GM12892 (cell line): Measurements from ENCODE around the gene OR5L1. TPM values are rescaled to one million over a fixed set of nuclear protein-coding genes. Genes with fewer than 3 reads are reported as not detected.

ENCODE experiments used
- DNase-seq: peaks from one replicate; pipeline ENCODE4 v3.0.0; 2011; ENCODE audit not compliant: insufficient read length
- FAIRE-seq: peaks from 2 replicates; lab custom pipeline; 2011; peaks lifted over from hg19 to GRCh38; lab: Jason Lieb, UNC
- POLR2A ChIP-seq: IDR thresholded peaks from 2 replicates; pipeline ENCODE4 v1.6.1; 2011; ENCODE audit warnings: low read depth, low read length, control low read depth
- POLR2AphosphoS5 ChIP-seq: IDR thresholded peaks from 2 replicates; pipeline ENCODE4 v1.6.1; 2011; ENCODE audit warnings: low read depth, low read length, control low read depth
- TAF1 ChIP-seq: IDR thresholded peaks from 2 replicates; pipeline ENCODE4 v1.6.1; 2011; ENCODE audit warnings: low read depth, mild to moderate bottlenecking, control low read depth, low read length, borderline replicate concordance
- polyA plus RNA-seq: library from polyadenylated mRNA; unstranded; fragments of >200 nt; gene quantifications from one replicate; pipeline ENCODE4 v1.2.1, GENCODE V29; 2012; ENCODE audit warnings: missing spikeins, inconsistent platforms; ENCODE audit not compliant: missing spikeins

OR5L1 gene
- polyA plus RNA-seq = not detected

GRCh38 chr11:55811067-55811466 lies at the start of gene OR5L1:
OR5L1 (plus strand) TSS chr11:55811367; CDS start chr11:55811467, 100 bp downstream.
- DNase-seq (no peak), FAIRE-seq (no peak)
- TF ChIP-seq POLR2A (no peak), TAF1 (no peak), POLR2AphosphoS5 (no peak)

GRCh38 chr11:55773138-55773537 lies 38.0 kb upstream of the OR5L1 start, which contains the start of gene OR5D13:
OR5D13 (plus strand) TSS chr11:55773438; CDS start chr11:55773438, 0 bp downstream.
- FAIRE-seq (no peak), DNase-seq (no peak)
- TF ChIP-seq TAF1 = no peak
- no peak for TF ChIP-seq POLR2AphosphoS5
- no peak for TF ChIP-seq POLR2A

- TF ChIP-seq POLR2A = no peak
- TF ChIP-seq POLR2AphosphoS5 = no peak
- no peak for TF ChIP-seq TAF1
- DNase-seq = no peak
- no peak for FAIRE-seq
These were observed 19.6 kb upstream of the OR5L1 start for GRCh38 chr11:55791606-55792005.

GRCh38 chr11:55793321-55793720 lies 17.8 kb upstream of the OR5L1 start:
- no peak for TF ChIP-seq POLR2AphosphoS5
- no peak for TF ChIP-seq TAF1
- no peak for TF ChIP-seq POLR2A
- FAIRE-seq = no peak
- no peak for DNase-seq

GRCh38 chr11:55795256-55795655 lies 15.9 kb upstream of the OR5L1 start, which contains the start of gene OR5D14:
OR5D14 (plus strand) TSS chr11:55795556; CDS start chr11:55795556, 0 bp downstream.
- DNase-seq (no peak), FAIRE-seq (no peak)
- TF ChIP-seq POLR2AphosphoS5 (no peak), TAF1 (no peak), POLR2A (no peak)

GRCh38 chr11:55806248-55806647 lies 4.9 kb upstream of the OR5L1 start:
- TF ChIP-seq TAF1 = no peak
- no peak for TF ChIP-seq POLR2AphosphoS5
- no peak for TF ChIP-seq POLR2A
- DNase-seq (no peak), FAIRE-seq (no peak)

- FAIRE-seq (no peak), DNase-seq (no peak)
- TF ChIP-seq POLR2AphosphoS5 (no peak), POLR2A (no peak), TAF1 (no peak)
These were observed 8.2 kb downstream of the OR5L1 start, which contains the start of gene OR5D18 for GRCh38 chr11:55819330-55819729. OR5D18 (plus strand) TSS chr11:55819630; CDS start chr11:55819630, 0 bp downstream.

GRCh38 chr11:55826919-55827318 lies 15.8 kb downstream of the OR5L1 start, which contains the start of gene OR5L2:
OR5L2 (plus strand) TSS chr11:55827219; CDS start chr11:55827219, 0 bp downstream.
- no peak for TF ChIP-seq POLR2AphosphoS5
- no peak for TF ChIP-seq TAF1
- no peak for TF ChIP-seq POLR2A
- FAIRE-seq (peak; percentile 36), DNase-seq (no peak)

GRCh38 chr11:55838452-55838851 lies 27.3 kb downstream of the OR5L1 start, which contains the start of gene OR5D16:
OR5D16 (plus strand) TSS chr11:55838752; CDS start chr11:55838752, 0 bp downstream.
- FAIRE-seq = no peak

GRCh38 chr11:55847453-55847852 lies 36.3 kb downstream of the OR5L1 start:
- no peak for TF ChIP-seq POLR2AphosphoS5
- no peak for TF ChIP-seq POLR2A
- no peak for TF ChIP-seq TAF1
- FAIRE-seq (no peak), DNase-seq (no peak)

More at GRCh38 chr11:55838452-55838851, 27.3 kb downstream of the OR5L1 start, which contains the start of gene OR5D16:
- no peak for DNase-seq
- no peak for TF ChIP-seq TAF1
- no peak for TF ChIP-seq POLR2AphosphoS5
- no peak for TF ChIP-seq POLR2A

- TF ChIP-seq POLR2A = no peak
- TF ChIP-seq TAF1 = no peak
- no peak for TF ChIP-seq POLR2AphosphoS5
- no peak for DNase-seq
- FAIRE-seq = no peak
These were observed 37.9 kb downstream of the OR5L1 start for GRCh38 chr11:55849037-55849436.

- DNase-seq (no peak), FAIRE-seq (no peak)
- TF ChIP-seq TAF1 = no peak
- TF ChIP-seq POLR2A = no peak
- no peak for TF ChIP-seq POLR2AphosphoS5
These were observed 41.0 kb downstream of the OR5L1 start for GRCh38 chr11:55852141-55852540.
